HCT116 (cell line): ENCODE results near the gene SLC44A1.

Experiments
- ATF3 ChIP-seq: IDR thresholded peaks from 2 replicates; pipeline ENCODE4 v1.6.1; 2012
- CTCF ChIP-seq, 3 experiments: fragments of 200-600 bp in 1 of 3; sonication (generic) in 1 of 3; IDR thresholded peaks in 2 of 3; conservative IDR thresholded peaks in 1 of 3; 2 replicates each; pipeline ENCODE4 v1.5.1; 2012 to 2017; ENCODE audit warnings: low read depth in 2 of 3, low read length in 2 of 3, antibody characterized with exemption in 1 of 3, borderline replicate concordance in 1 of 3, control low read depth in 1 of 3, mild to moderate bottlenecking in 1 of 3, mixed read lengths in 1 of 3, mixed run types in 1 of 3, moderate library complexity in 1 of 3; ENCODE audit not compliant: insufficient read depth in 1 of 3
- EGR1 ChIP-seq: IDR thresholded peaks from 2 replicates; pipeline ENCODE4 v1.6.1; 2012; ENCODE audit warnings: low read depth
- EZH2 ChIP-seq: fragments of 200-600 bp; sonication (generic); IDR thresholded peaks from 2 replicates; pipeline ENCODE4 v1.6.1; 2017; ENCODE audit warnings: antibody characterized with exemption, mixed run types
- EZH2phosphoT487 ChIP-seq: fragments of 200-600 bp; IDR thresholded peaks from 2 replicates; pipeline ENCODE4 v1.6.1; 2018; ENCODE audit warnings: antibody characterized with exemption, borderline replicate concordance
- FOSL1 ChIP-seq: IDR thresholded peaks from 2 replicates; pipeline ENCODE4 v1.6.1; 2012; ENCODE audit warnings: low read depth
- MAX ChIP-seq: IDR thresholded peaks from 2 replicates; pipeline ENCODE4 v1.6.1; 2012
- POLR2A ChIP-seq: IDR thresholded peaks from 2 replicates; pipeline ENCODE4 v1.7.0; 2011; ENCODE audit warnings: borderline replicate concordance; ENCODE audit not compliant: insufficient read depth, insufficient read length; ENCODE audit errors: extremely low read depth
- POLR2AphosphoS5 ChIP-seq: IDR thresholded peaks from 2 replicates; pipeline ENCODE4 v1.6.1; 2011; ENCODE audit warnings: mild to moderate bottlenecking, low read depth, low read length, moderate library complexity
- REST ChIP-seq: IDR thresholded peaks from 2 replicates; pipeline ENCODE4 v1.6.1; 2012; ENCODE audit warnings: low read depth
- SP1 ChIP-seq: IDR thresholded peaks from 2 replicates; pipeline ENCODE4 v1.6.1; 2012; ENCODE audit warnings: low read depth
- TCF7L2 ChIP-seq: IDR thresholded peaks from 2 replicates; pipeline ENCODE4 v1.7.0; 2011; ENCODE audit warnings: borderline replicate concordance, inconsistent platforms; ENCODE audit not compliant: insufficient read depth, insufficient read length; ENCODE audit errors: extremely low read depth
- YY1 ChIP-seq: IDR thresholded peaks from 2 replicates; pipeline ENCODE4 v1.6.1; 2011; ENCODE audit warnings: low read length, low read depth, moderate library complexity, mild to moderate bottlenecking; ENCODE audit not compliant: insufficient replicate concordance; ENCODE audit errors: extremely low read depth
- ZBTB33 ChIP-seq: IDR thresholded peaks from 2 replicates; pipeline ENCODE4 v1.6.1; 2011; ENCODE audit warnings: mild to moderate bottlenecking, low read length, moderate library complexity; ENCODE audit not compliant: insufficient replicate concordance; ENCODE audit errors: extremely low read depth

- no peak for TF ChIP-seq REST
- TF ChIP-seq EGR1: no peak
- TF ChIP-seq POLR2AphosphoS5: no peak
- no peak for TF ChIP-seq CTCF (IDR thresholded peaks at IDR 0.05 in 2 of 3, conservative IDR thresholded peaks at IDR 0.05 in 1 of 3; ENCODE audit: borderline replicate concordance in 1 of 3, insufficient read depth in 1 of 3, low read depth in 2 of 3, low read length in 2 of 3)
- TF ChIP-seq EZH2: no peak
- no peak for TF ChIP-seq POLR2A
- no peak for TF ChIP-seq FOSL1
- no peak for TF ChIP-seq MAX
- TF ChIP-seq ATF3: no peak
- no peak for TF ChIP-seq ZBTB33
- TF ChIP-seq SP1: no peak
- TF ChIP-seq EZH2phosphoT487: no peak
- TF ChIP-seq YY1: no peak
- no peak for TF ChIP-seq TCF7L2
These were observed 195.0 kb downstream of the SLC44A1 start for GRCh38 chr9:105439428-105439827.
